ENCODE data around the gene SPARCL1. TPM values are rescaled to one million over a fixed set of nuclear protein-coding genes. Genes with fewer than 3 reads are reported as not detected.

Gene SPARCL1
- total RNA-seq, 2 experiments from 2014 or later = not detected

DNA sequence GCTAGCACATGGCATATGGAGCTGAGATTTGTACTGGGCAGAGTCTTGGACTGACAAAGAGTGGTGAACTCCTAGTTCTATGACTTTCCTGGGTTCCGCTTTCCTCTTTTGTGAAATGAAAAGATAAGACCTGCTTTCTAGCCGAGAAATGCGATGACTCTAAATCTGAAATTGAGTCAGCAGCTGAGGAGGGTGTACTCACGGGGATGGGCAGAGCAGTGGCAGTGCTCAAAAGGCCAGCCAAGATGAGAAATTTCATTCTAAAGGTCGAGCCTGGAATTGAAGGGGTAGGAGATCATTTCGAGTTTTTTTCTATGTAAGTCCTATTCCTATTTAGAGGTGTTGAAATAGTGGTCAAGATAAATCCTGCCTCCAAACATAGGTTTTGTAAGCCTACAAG is 59.8 kb downstream of the SPARCL1 start:
- no peak overlapping the region for H3K27ac ChIP-seq (ENCODE audit: low read depth, low read length, poor library complexity, severe bottlenecking)
- H3K4me2 ChIP-seq (ENCODE audit: low read length) = no peak overlapping the region
- no peaks in the 10 kb centered on the region for H3K9me3 ChIP-seq (ENCODE audit: low read length)
- CTCF ChIA-PET (ENCODE audit: unreplicated experiment) = no interaction called here
- intact Hi-C loops (cut with micrococcal nuclease; ENCODE audit: unreplicated experiment) = loop anchor here (10.0 kb wide), 1 partner anchor 315 kb away; no protein-coding TSS in a partner anchor
- H3K9me2 ChIP-seq (ENCODE audit: insufficient read depth, low read length) = no peaks in the 10 kb centered on the region
- no peaks in the 10 kb centered on the region for H3K4me1 ChIP-seq (ENCODE audit: insufficient read depth, low read length, poor library complexity, severe bottlenecking)
- H3K36me3 ChIP-seq (ENCODE audit: insufficient read depth, low read length) = no peaks in the 10 kb centered on the region
- no peaks in the 10 kb centered on the region for H4K20me1 ChIP-seq (ENCODE audit: insufficient read depth, low read length)
- H2AFZ ChIP-seq (ENCODE audit: low read length) = no peak overlapping the region
- POLR2A ChIA-PET = no interaction called here
- TF ChIP-seq EZH2phosphoT487 (IDR thresholded peaks at IDR 0.05; ENCODE audit: borderline replicate concordance, low read depth, low read length) = no peak
- TF ChIP-seq, protein P1, sequence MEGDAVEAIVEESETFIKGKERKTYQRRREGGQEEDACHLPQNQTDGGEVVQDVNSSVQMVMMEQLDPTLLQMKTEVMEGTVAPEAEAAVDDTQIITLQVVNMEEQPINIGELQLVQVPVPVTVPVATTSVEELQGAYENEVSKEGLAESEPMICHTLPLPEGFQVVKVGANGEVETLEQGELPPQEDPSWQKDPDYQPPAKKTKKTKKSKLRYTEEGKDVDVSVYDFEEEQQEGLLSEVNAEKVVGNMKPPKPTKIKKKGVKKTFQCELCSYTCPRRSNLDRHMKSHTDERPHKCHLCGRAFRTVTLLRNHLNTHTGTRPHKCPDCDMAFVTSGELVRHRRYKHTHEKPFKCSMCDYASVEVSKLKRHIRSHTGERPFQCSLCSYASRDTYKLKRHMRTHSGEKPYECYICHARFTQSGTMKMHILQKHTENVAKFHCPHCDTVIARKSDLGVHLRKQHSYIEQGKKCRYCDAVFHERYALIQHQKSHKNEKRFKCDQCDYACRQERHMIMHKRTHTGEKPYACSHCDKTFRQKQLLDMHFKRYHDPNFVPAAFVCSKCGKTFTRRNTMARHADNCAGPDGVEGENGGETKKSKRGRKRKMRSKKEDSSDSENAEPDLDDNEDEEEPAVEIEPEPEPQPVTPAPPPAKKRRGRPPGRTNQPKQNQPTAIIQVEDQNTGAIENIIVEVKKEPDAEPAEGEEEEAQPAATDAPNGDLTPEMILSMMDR (conservative IDR thresholded peaks at IDR 0.05; ENCODE audit: low read length) = no peak
- no TSS peak for BruUV-seq (replicated peaks)
- H3K4me3 ChIP-seq (ENCODE audit: low read depth, low read length, poor library complexity, severe bottlenecking) = no peak overlapping the region
- H3K79me2 ChIP-seq (ENCODE audit: insufficient read depth, low read depth, low read length) = no peaks in the 10 kb centered on the region
- no peak for DNase-seq (ENCODE audit: low spot score)

DNA sequence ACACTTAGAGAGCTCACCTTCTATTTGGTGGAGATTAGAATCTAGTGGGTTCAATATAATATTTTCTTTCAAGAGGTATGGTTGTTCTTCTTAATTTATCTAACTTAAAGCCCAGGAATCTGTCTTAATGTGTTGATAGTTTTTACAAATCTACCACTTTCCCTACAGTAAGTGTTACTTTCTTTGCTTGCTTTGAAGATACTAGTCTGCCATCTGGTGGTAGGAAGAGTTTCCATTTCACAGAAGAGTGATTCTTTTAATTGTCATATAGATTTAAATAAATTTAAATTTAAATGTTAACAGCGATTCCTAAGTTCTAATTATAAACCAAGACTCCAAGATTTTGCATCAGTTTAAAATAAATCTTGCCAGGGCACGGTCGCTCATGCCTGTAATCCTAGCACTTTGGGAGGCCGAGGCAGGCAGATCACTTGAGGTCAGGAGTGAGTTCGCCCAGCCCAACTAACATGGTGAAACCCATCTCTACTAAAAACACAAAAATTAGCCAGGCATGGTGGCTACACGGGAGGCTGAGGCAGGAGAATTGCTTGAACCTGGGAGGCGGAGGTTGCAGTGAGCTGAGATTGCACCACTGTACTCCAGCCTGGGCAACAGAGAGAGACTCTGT is 63.3 kb downstream of the SPARCL1 start:
- no peaks in the 10 kb centered on the region for H3K9me3 ChIP-seq (ENCODE audit: low read length)
- no peak for TF ChIP-seq EZH2phosphoT487 (IDR thresholded peaks at IDR 0.05; ENCODE audit: borderline replicate concordance, low read depth, low read length)
- TF ChIP-seq, protein P1 (conservative IDR thresholded peaks at IDR 0.05; ENCODE audit: low read length) = peak; percentile 89
- POLR2A ChIA-PET = interaction anchor here (0.7 kb wide), 1 partner anchor 776 kb away, joined by 4 read pairs; no protein-coding TSS in a partner anchor
- H4K20me1 ChIP-seq (ENCODE audit: insufficient read depth, low read length) = no peaks in the 10 kb centered on the region
- no peaks in the 10 kb centered on the region for H3K9me2 ChIP-seq (ENCODE audit: insufficient read depth, low read length)
- no peaks in the 10 kb centered on the region for H3K79me2 ChIP-seq (ENCODE audit: insufficient read depth, low read depth, low read length)
- no peak overlapping the region for H3K4me2 ChIP-seq (ENCODE audit: low read length)
- H3K36me3 ChIP-seq (ENCODE audit: insufficient read depth, low read length) = no peaks in the 10 kb centered on the region
- no peak overlapping the region for H2AFZ ChIP-seq (ENCODE audit: low read length)
- H3K27ac ChIP-seq (ENCODE audit: low read depth, low read length, poor library complexity, severe bottlenecking) = no peak overlapping the region
- BruUV-seq (replicated peaks) = no TSS peak
- DNase-seq (ENCODE audit: low spot score) = peak; percentile 62
- intact Hi-C loops (cut with micrococcal nuclease; ENCODE audit: unreplicated experiment) = loop anchor here (1.0 to 10.0 kb wide), 3 partner anchors 91 to 311 kb away; no protein-coding TSS in a partner anchor
- peaks cover 9% of the 10 kb centered on the region for H3K4me1 ChIP-seq (ENCODE audit: insufficient read depth, low read length, poor library complexity, severe bottlenecking)
- CTCF ChIA-PET (ENCODE audit: unreplicated experiment) = interaction anchor here (1.0 kb wide), 1 partner anchor 94 kb away, joined by 3 read pairs; no protein-coding TSS in a partner anchor
- H3K4me3 ChIP-seq (ENCODE audit: low read depth, low read length, poor library complexity, severe bottlenecking) = no peak overlapping the region

DNA sequence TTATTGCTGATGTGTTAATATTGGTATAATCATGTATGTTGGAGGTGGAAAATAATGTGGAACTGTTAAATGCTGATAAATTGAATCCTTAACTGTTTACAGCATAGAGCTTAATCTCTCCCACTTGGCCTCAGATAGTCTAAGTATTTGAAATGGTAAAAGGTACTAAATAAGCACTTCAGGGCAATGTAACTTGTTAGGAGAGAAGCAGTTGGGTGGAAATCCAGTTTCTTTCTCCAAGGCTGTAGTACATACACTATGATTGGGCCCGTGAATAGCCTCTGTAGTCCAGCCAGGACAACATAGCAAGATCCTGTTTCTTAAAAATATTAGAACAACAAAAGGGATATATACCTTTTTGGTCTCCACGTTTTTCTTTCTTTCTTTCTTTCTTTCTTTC is 67.1 kb downstream of the SPARCL1 start:
- ChIA-PET CTCF (ENCODE audit: unreplicated experiment) (no interaction called here), POLR2A (interaction anchor here (0.7 kb wide), 1 partner anchor 18 kb away, joined by 4 read pairs; no protein-coding TSS in a partner anchor)
- H3K9me3 ChIP-seq (ENCODE audit: low read length) = no peaks in the 10 kb centered on the region
- H3K4me1 ChIP-seq (ENCODE audit: insufficient read depth, low read length, poor library complexity, severe bottlenecking) = peaks cover 9% of the 10 kb centered on the region
- H3K79me2 ChIP-seq (ENCODE audit: insufficient read depth, low read depth, low read length) = no peaks in the 10 kb centered on the region
- H4K20me1 ChIP-seq (ENCODE audit: insufficient read depth, low read length) = no peaks in the 10 kb centered on the region
- intact Hi-C loops (cut with micrococcal nuclease; ENCODE audit: unreplicated experiment) = loop anchor here (1.0 to 10.0 kb wide), 2 partner anchors 84 to 307 kb away; no protein-coding TSS in a partner anchor
- H3K27ac ChIP-seq (ENCODE audit: low read depth, low read length, poor library complexity, severe bottlenecking) = no peak overlapping the region
- no peak overlapping the region for H2AFZ ChIP-seq (ENCODE audit: low read length)
- no peak overlapping the region for H3K4me2 ChIP-seq (ENCODE audit: low read length)
- DNase-seq (ENCODE audit: low spot score) = no peak
- no peak overlapping the region for H3K4me3 ChIP-seq (ENCODE audit: low read depth, low read length, poor library complexity, severe bottlenecking)
- no peaks in the 10 kb centered on the region for H3K9me2 ChIP-seq (ENCODE audit: insufficient read depth, low read length)
- peaks cover 25% of the 10 kb centered on the region for H3K36me3 ChIP-seq (ENCODE audit: insufficient read depth, low read length)
- no peak for TF ChIP-seq EZH2phosphoT487 (IDR thresholded peaks at IDR 0.05; ENCODE audit: borderline replicate concordance, low read depth, low read length)
- TF ChIP-seq, protein P1 (conservative IDR thresholded peaks at IDR 0.05; ENCODE audit: low read length) = no peak
- BruUV-seq (replicated peaks) = no TSS peak

Measured in OCI-LY7 (cell line).